H1 (cell line): ENCODE results near the gene CMSS1.

Experiments
- ATF3 ChIP-seq: IDR thresholded peaks from 2 replicates; pipeline ENCODE4 v1.6.1; 2011; ENCODE audit warnings: low read depth, mild to moderate bottlenecking, low read length; ENCODE audit not compliant: insufficient read depth
- EZH2 ChIP-seq: fragments of 200-600 bp; sonication (generic); IDR thresholded peaks from 2 replicates; pipeline ENCODE4 v1.7.1; 2012; ENCODE audit warnings: low read depth, mild to moderate bottlenecking, moderate library complexity, low read length, inconsistent platforms; ENCODE audit not compliant: severe bottlenecking
- JUN ChIP-seq: IDR thresholded peaks from 2 replicates; pipeline ENCODE4 v1.6.1; 2011; ENCODE audit warnings: low read depth, mild to moderate bottlenecking, improper control_type of control experiment, low read length
- PHF8 ChIP-seq: fragments of 200-600 bp; sonication (generic); conservative IDR thresholded peaks from 2 replicates; pipeline ENCODE4 v1.7.1; 2012; ENCODE audit warnings: low read depth, mild to moderate bottlenecking, inconsistent platforms, low read length, moderate library complexity
- POLR2A ChIP-seq, 2 experiments: IDR thresholded peaks; 1 replicate in 1 of 2; 2 replicates in 1 of 2; pipeline ENCODE4 v1.6.1; 2011; ENCODE audit warnings: low read depth in 2 of 2, low read length in 2 of 2, mild to moderate bottlenecking in 2 of 2; ENCODE audit errors: control extremely low read depth in 1 of 2
- POLR2AphosphoS5 ChIP-seq: IDR thresholded peaks from 2 replicates; pipeline ENCODE4 v1.6.1; 2011; ENCODE audit warnings: low read depth, low read length
- RNF2 ChIP-seq: fragments of 200-900, 300-1000 bp; sonication (generic); IDR thresholded peaks from 2 replicates; pipeline ENCODE4 v1.7.1; 2016; ENCODE audit warnings: borderline replicate concordance, low read depth, mild to moderate bottlenecking, antibody characterized with exemption, low read length; ENCODE audit not compliant: poor library complexity, severe bottlenecking; ENCODE audit errors: missing control alignments
- SIN3A ChIP-seq, 2 experiments: IDR thresholded peaks in 1 of 2; conservative IDR thresholded peaks in 1 of 2; 2 replicates each; pipeline ENCODE4 v1.6.1; 2011 to 2012; ENCODE audit warnings: low read length in 2 of 2, improper control_type of control experiment in 1 of 2, low read depth in 1 of 2, mild to moderate bottlenecking in 1 of 2
- SIRT6 ChIP-seq: IDR thresholded peaks from one replicate; pipeline ENCODE4 v1.7.1; 2012; ENCODE audit warnings: low read length, inconsistent platforms
- TCF12 ChIP-seq: IDR thresholded peaks from 2 replicates; pipeline ENCODE4 v1.6.1; 2011; ENCODE audit warnings: low read depth, mild to moderate bottlenecking, low read length
- TF ChIP-seq, protein P1 (sequence below): IDR thresholded peaks from 2 replicates; pipeline ENCODE4 v1.6.1; 2012; ENCODE audit warnings: inconsistent platforms
- TF ChIP-seq, protein P2 (sequence below): fragments of 300-600 bp; sonication (generic); IDR thresholded peaks from 2 replicates; pipeline ENCODE4 v1.7.1; 2012; ENCODE audit warnings: low read length, moderate library complexity, mild to moderate bottlenecking, inconsistent platforms; ENCODE audit not compliant: insufficient replicate concordance
- TF ChIP-seq, protein P3 (sequence below), 3 experiments: IDR thresholded peaks; 1 replicate in 2 of 3; 2 replicates in 1 of 3; pipeline versions ENCODE4 v1.5.1 to v1.6.1; 2011; ENCODE audit warnings: low read length in 3 of 3, mild to moderate bottlenecking in 3 of 3, inconsistent platforms in 2 of 3, low read depth in 1 of 3, moderate library complexity in 1 of 3; ENCODE audit not compliant: insufficient read depth in 1 of 3; ENCODE audit errors: control extremely low read depth in 1 of 3

DNA sequence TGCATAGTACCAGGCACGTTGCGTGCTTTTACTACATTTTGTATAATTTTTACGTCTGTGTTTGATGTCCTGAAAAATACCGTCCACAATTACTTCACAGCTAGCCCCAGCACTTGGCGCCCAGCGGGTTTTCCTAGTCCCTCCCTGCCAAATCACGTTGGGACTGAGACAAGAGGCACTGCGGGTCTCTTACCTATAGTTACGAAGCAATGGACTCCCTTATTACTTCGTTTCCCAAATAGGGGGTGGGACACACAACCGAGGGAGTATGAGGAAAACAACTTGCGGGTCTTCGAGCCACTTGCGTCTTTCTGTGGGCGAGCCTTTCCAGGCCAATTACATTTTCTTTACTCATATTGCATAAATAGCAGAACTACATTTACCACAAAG is 620 bp upstream of the CMSS1 start:
- no peak for TF ChIP-seq POLR2AphosphoS5
- TF ChIP-seq PHF8, result peak; percentile 30; the same call in 1 of the 2 replicates
- TF ChIP-seq, protein P1, sequence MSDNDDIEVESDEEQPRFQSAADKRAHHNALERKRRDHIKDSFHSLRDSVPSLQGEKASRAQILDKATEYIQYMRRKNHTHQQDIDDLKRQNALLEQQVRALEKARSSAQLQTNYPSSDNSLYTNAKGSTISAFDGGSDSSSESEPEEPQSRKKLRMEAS, result no peak
- TF ChIP-seq POLR2A (IDR thresholded peaks at IDR 0.05; ENCODE audit: control extremely low read depth in 1 of 2, low read depth in 2 of 2, low read length in 2 of 2), result no peak
- TF ChIP-seq, protein P2, sequence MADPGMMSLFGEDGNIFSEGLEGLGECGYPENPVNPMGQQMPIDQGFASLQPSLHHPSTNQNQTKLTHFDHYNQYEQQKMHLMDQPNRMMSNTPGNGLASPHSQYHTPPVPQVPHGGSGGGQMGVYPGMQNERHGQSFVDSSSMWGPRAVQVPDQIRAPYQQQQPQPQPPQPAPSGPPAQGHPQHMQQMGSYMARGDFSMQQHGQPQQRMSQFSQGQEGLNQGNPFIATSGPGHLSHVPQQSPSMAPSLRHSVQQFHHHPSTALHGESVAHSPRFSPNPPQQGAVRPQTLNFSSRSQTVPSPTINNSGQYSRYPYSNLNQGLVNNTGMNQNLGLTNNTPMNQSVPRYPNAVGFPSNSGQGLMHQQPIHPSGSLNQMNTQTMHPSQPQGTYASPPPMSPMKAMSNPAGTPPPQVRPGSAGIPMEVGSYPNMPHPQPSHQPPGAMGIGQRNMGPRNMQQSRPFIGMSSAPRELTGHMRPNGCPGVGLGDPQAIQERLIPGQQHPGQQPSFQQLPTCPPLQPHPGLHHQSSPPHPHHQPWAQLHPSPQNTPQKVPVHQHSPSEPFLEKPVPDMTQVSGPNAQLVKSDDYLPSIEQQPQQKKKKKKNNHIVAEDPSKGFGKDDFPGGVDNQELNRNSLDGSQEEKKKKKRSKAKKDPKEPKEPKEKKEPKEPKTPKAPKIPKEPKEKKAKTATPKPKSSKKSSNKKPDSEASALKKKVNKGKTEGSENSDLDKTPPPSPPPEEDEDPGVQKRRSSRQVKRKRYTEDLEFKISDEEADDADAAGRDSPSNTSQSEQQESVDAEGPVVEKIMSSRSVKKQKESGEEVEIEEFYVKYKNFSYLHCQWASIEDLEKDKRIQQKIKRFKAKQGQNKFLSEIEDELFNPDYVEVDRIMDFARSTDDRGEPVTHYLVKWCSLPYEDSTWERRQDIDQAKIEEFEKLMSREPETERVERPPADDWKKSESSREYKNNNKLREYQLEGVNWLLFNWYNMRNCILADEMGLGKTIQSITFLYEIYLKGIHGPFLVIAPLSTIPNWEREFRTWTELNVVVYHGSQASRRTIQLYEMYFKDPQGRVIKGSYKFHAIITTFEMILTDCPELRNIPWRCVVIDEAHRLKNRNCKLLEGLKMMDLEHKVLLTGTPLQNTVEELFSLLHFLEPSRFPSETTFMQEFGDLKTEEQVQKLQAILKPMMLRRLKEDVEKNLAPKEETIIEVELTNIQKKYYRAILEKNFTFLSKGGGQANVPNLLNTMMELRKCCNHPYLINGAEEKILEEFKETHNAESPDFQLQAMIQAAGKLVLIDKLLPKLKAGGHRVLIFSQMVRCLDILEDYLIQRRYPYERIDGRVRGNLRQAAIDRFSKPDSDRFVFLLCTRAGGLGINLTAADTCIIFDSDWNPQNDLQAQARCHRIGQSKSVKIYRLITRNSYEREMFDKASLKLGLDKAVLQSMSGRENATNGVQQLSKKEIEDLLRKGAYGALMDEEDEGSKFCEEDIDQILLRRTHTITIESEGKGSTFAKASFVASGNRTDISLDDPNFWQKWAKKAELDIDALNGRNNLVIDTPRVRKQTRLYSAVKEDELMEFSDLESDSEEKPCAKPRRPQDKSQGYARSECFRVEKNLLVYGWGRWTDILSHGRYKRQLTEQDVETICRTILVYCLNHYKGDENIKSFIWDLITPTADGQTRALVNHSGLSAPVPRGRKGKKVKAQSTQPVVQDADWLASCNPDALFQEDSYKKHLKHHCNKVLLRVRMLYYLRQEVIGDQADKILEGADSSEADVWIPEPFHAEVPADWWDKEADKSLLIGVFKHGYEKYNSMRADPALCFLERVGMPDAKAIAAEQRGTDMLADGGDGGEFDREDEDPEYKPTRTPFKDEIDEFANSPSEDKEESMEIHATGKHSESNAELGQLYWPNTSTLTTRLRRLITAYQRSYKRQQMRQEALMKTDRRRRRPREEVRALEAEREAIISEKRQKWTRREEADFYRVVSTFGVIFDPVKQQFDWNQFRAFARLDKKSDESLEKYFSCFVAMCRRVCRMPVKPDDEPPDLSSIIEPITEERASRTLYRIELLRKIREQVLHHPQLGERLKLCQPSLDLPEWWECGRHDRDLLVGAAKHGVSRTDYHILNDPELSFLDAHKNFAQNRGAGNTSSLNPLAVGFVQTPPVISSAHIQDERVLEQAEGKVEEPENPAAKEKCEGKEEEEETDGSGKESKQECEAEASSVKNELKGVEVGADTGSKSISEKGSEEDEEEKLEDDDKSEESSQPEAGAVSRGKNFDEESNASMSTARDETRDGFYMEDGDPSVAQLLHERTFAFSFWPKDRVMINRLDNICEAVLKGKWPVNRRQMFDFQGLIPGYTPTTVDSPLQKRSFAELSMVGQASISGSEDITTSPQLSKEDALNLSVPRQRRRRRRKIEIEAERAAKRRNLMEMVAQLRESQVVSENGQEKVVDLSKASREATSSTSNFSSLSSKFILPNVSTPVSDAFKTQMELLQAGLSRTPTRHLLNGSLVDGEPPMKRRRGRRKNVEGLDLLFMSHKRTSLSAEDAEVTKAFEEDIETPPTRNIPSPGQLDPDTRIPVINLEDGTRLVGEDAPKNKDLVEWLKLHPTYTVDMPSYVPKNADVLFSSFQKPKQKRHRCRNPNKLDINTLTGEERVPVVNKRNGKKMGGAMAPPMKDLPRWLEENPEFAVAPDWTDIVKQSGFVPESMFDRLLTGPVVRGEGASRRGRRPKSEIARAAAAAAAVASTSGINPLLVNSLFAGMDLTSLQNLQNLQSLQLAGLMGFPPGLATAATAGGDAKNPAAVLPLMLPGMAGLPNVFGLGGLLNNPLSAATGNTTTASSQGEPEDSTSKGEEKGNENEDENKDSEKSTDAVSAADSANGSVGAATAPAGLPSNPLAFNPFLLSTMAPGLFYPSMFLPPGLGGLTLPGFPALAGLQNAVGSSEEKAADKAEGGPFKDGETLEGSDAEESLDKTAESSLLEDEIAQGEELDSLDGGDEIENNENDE, result no peak
- TF ChIP-seq SIRT6, result no peak
- no peak for TF ChIP-seq EZH2
- TF ChIP-seq, protein P3, sequence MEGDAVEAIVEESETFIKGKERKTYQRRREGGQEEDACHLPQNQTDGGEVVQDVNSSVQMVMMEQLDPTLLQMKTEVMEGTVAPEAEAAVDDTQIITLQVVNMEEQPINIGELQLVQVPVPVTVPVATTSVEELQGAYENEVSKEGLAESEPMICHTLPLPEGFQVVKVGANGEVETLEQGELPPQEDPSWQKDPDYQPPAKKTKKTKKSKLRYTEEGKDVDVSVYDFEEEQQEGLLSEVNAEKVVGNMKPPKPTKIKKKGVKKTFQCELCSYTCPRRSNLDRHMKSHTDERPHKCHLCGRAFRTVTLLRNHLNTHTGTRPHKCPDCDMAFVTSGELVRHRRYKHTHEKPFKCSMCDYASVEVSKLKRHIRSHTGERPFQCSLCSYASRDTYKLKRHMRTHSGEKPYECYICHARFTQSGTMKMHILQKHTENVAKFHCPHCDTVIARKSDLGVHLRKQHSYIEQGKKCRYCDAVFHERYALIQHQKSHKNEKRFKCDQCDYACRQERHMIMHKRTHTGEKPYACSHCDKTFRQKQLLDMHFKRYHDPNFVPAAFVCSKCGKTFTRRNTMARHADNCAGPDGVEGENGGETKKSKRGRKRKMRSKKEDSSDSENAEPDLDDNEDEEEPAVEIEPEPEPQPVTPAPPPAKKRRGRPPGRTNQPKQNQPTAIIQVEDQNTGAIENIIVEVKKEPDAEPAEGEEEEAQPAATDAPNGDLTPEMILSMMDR (IDR thresholded peaks at IDR 0.05; ENCODE audit: control extremely low read depth in 1 of 3, insufficient read depth in 1 of 3, low read depth in 1 of 3, low read length in 3 of 3), result no peak
- no peak for TF ChIP-seq RNF2
- TF ChIP-seq TCF12, result no peak
- no peak for TF ChIP-seq SIN3A (conservative IDR thresholded peaks at IDR 0.05 in 1 of 2, IDR thresholded peaks at IDR 0.05 in 1 of 2; ENCODE audit: low read depth in 1 of 2, low read length in 2 of 2)
- no peak for TF ChIP-seq ATF3
- no peak for TF ChIP-seq JUN
